Liver (tissue), 9 donors: ENCODE data around the gene LPAR3. TPM values are rescaled to one million over a fixed set of nuclear protein-coding genes. Genes with fewer than 3 reads are reported as not detected.

Experiments used
- DNase-seq: peaks from one replicate; pipeline ENCODE4 v3.0.0-alpha.2; 2017; ENCODE audit warnings: low spot score
- H3K27ac ChIP-seq, 2 donors: one replicate each; pipeline ENCODE4 v1.7.0; 2013; ENCODE audit warnings: inconsistent platforms in 2 of 2, low read length in 2 of 2, control low read depth in 1 of 2, low read depth in 1 of 2, mild to moderate bottlenecking in 1 of 2
- H3K27me3 ChIP-seq, 4 donors: one replicate each; pipeline versions ENCODE4 v1.6.1 to v1.7.0; 2013; ENCODE audit warnings: low read length in 3 of 4, inconsistent platforms in 1 of 4, mild to moderate bottlenecking in 1 of 4, moderate library complexity in 1 of 4; ENCODE audit not compliant: control insufficient read depth in 4 of 4, insufficient read depth in 4 of 4
- H3K36me3 ChIP-seq, 4 donors: one replicate each; pipeline versions ENCODE4 v1.6.1 to v1.7.0; 2013; ENCODE audit warnings: low read length in 3 of 4, mild to moderate bottlenecking in 3 of 4, low read depth in 1 of 4, moderate library complexity in 1 of 4; ENCODE audit not compliant: control insufficient read depth in 4 of 4, insufficient read depth in 3 of 4
- H3K4me1 ChIP-seq, 4 donors: one replicate each; pipeline versions ENCODE4 v1.6.1 to v1.7.0; 2013; ENCODE audit warnings: low read length in 3 of 4, mild to moderate bottlenecking in 3 of 4, moderate library complexity in 1 of 4; ENCODE audit not compliant: control insufficient read depth in 4 of 4, insufficient read depth in 4 of 4
- H3K4me3 ChIP-seq, 3 donors: one replicate each; pipeline versions ENCODE4 v1.6.1 to v1.7.0; 2013; ENCODE audit warnings: low read length in 3 of 3, control low read depth in 1 of 3, low read depth in 1 of 3, mild to moderate bottlenecking in 1 of 3
- H3K9ac ChIP-seq, 2 donors: one replicate each; pipeline ENCODE4 v1.7.0; 2013; ENCODE audit warnings: low read length in 2 of 2, mild to moderate bottlenecking in 2 of 2, moderate library complexity in 2 of 2, control low read depth in 1 of 2, low read depth in 1 of 2
- H3K9me3 ChIP-seq, 4 donors: one replicate each; pipeline versions ENCODE4 v1.6.1 to v1.7.0; 2013; ENCODE audit warnings: low read length in 3 of 4; ENCODE audit not compliant: control insufficient read depth in 4 of 4
- EGR1 ChIP-seq, 2 donors: IDR thresholded peaks; 2 replicates each; pipeline ENCODE4 v1.6.1; 2016 to 2018; ENCODE audit warnings: antibody characterized with exemption in 2 of 2, low read depth in 2 of 2
- FOXA1 ChIP-seq: IDR thresholded peaks from 2 replicates; pipeline ENCODE4 v1.6.1; 2016; ENCODE audit warnings: antibody characterized with exemption
- FOXA2 ChIP-seq: IDR thresholded peaks from 2 replicates; pipeline ENCODE4 v1.6.1; 2016; ENCODE audit warnings: antibody characterized with exemption
- GABPA ChIP-seq, 2 donors: IDR thresholded peaks in 1 of 2; conservative IDR thresholded peaks in 1 of 2; 2 replicates each; pipeline ENCODE4 v1.6.1; 2016; ENCODE audit warnings: antibody characterized with exemption in 2 of 2, mild to moderate bottlenecking in 1 of 2, moderate library complexity in 1 of 2
- HNF4G ChIP-seq: IDR thresholded peaks from 2 replicates; pipeline ENCODE4 v1.6.1; 2016; ENCODE audit warnings: antibody characterized with exemption
- JUND ChIP-seq, 2 donors: IDR thresholded peaks; 2 replicates each; pipeline ENCODE4 v1.6.1; 2016; ENCODE audit warnings: antibody characterized with exemption in 2 of 2
- NR2F2 ChIP-seq: IDR thresholded peaks from 2 replicates; pipeline ENCODE4 v1.6.1; 2016; ENCODE audit warnings: antibody characterized with exemption
- RAD21 ChIP-seq, 2 donors: IDR thresholded peaks; 2 replicates each; pipeline ENCODE4 v1.6.1; 2016; ENCODE audit warnings: antibody characterized with exemption in 2 of 2, mild to moderate bottlenecking in 2 of 2
- RXRA ChIP-seq, 2 donors: IDR thresholded peaks; 2 replicates each; pipeline ENCODE4 v1.6.1; 2017 to 2018; ENCODE audit warnings: antibody characterized with exemption in 2 of 2, mild to moderate bottlenecking in 1 of 2
- TAF1 ChIP-seq: conservative IDR thresholded peaks from 2 replicates; pipeline ENCODE4 v1.6.1; 2016; ENCODE audit warnings: antibody characterized with exemption, mild to moderate bottlenecking
- YY1 ChIP-seq: IDR thresholded peaks from 2 replicates; pipeline ENCODE4 v1.6.1; 2016; ENCODE audit warnings: antibody characterized with exemption, mild to moderate bottlenecking
- WGBS: extraction: QIAGEN DNeasy Blood & Tissue Kit; methylation state at CpG from one replicate; pipeline ENCODE4 v1.1.7; 2013; 5-methylcytosine and 5-hydroxymethylcytosine counted together
- polyA plus RNA-seq, 2 donors: library from polyadenylated mRNA; stranded (reverse) in 1 of 2; unstranded in 1 of 2; fragments of 200-250 nt in 1 of 2; fragments of >200 nt in 1 of 2; fragmentation: Nextera tagmentation in 1 of 2; extraction: Ambion mirVana in 1 of 2; gene quantifications; one replicate each; pipeline versions ENCODE4 v1.2.1 to v1.2.3, GENCODE V29; 2013 to 2015
- total RNA-seq, 2 donors: library from RNA; depleted of rRNA; stranded (reverse); fragments of >200 nt; gene quantifications; one replicate each; pipeline ENCODE4 v1.2.3, GENCODE V29; 2014
- TF ChIP-seq, protein P1 (sequence below): fragments of 150-350 bp; IDR thresholded peaks from 2 replicates; pipeline ENCODE4 v1.5.1; 2017; ENCODE audit warnings: improper control_type of control experiment, low read depth, low read length; ENCODE audit not compliant: missing input control
- TF ChIP-seq, protein P2 (sequence below): IDR thresholded peaks from 2 replicates; pipeline ENCODE4 v1.6.1; 2016; ENCODE audit warnings: antibody characterized with exemption
- TF ChIP-seq, protein P3 (sequence below): IDR thresholded peaks from 2 replicates; pipeline ENCODE4 v1.6.1; 2016; ENCODE audit warnings: antibody characterized with exemption
- TF ChIP-seq, protein P4 (sequence below): IDR thresholded peaks from 2 replicates; pipeline ENCODE4 v1.6.1; 2016; ENCODE audit warnings: antibody characterized with exemption
- TF ChIP-seq, protein P5 (sequence below): IDR thresholded peaks from 2 replicates; pipeline ENCODE4 v1.6.1; 2016; ENCODE audit warnings: antibody characterized with exemption, mild to moderate bottlenecking
- donor health status: healthy.
- donor health status: healthy.
- donor health status: healthy.
- donor health status: healthy.
- donor health status: healthy.

The LPAR3 gene
- total and polyA plus RNA-seq, 4 donors: 0.56 TPM; not detected in 3

DNA sequence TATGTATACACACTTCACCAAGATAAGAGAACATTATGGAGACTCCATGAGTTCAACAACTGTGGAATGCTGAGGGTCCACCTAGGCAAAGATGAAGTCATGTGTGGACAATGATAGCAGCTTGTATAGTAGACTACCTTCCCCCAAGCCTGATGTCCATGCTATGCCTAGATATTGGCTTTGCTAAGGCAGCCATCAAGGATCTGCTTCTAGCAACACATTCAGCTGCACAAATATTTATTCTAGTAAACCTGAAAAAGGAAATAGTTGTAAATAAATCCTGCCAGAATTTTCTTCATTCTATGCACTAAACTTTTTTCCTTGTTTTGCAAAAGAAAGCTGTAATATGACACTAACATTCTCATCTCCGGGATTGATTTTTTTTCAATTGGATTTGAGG lies 7.0 kb upstream of the LPAR3 start:
- H3K4me3 ChIP-seq: no peak overlapping the region
- TF ChIP-seq, protein P1, sequence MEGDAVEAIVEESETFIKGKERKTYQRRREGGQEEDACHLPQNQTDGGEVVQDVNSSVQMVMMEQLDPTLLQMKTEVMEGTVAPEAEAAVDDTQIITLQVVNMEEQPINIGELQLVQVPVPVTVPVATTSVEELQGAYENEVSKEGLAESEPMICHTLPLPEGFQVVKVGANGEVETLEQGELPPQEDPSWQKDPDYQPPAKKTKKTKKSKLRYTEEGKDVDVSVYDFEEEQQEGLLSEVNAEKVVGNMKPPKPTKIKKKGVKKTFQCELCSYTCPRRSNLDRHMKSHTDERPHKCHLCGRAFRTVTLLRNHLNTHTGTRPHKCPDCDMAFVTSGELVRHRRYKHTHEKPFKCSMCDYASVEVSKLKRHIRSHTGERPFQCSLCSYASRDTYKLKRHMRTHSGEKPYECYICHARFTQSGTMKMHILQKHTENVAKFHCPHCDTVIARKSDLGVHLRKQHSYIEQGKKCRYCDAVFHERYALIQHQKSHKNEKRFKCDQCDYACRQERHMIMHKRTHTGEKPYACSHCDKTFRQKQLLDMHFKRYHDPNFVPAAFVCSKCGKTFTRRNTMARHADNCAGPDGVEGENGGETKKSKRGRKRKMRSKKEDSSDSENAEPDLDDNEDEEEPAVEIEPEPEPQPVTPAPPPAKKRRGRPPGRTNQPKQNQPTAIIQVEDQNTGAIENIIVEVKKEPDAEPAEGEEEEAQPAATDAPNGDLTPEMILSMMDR: no peak
- TF ChIP-seq JUND (IDR thresholded peaks at IDR 0.05) (no peak), RXRA (IDR thresholded peaks at IDR 0.05) (no peak), RAD21 (IDR thresholded peaks at IDR 0.05) (no peak), TAF1 (no peak)
- TF ChIP-seq, protein P2, sequence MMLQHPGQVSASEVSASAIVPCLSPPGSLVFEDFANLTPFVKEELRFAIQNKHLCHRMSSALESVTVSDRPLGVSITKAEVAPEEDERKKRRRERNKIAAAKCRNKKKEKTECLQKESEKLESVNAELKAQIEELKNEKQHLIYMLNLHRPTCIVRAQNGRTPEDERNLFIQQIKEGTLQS: no peak
- TF ChIP-seq, protein P3, sequence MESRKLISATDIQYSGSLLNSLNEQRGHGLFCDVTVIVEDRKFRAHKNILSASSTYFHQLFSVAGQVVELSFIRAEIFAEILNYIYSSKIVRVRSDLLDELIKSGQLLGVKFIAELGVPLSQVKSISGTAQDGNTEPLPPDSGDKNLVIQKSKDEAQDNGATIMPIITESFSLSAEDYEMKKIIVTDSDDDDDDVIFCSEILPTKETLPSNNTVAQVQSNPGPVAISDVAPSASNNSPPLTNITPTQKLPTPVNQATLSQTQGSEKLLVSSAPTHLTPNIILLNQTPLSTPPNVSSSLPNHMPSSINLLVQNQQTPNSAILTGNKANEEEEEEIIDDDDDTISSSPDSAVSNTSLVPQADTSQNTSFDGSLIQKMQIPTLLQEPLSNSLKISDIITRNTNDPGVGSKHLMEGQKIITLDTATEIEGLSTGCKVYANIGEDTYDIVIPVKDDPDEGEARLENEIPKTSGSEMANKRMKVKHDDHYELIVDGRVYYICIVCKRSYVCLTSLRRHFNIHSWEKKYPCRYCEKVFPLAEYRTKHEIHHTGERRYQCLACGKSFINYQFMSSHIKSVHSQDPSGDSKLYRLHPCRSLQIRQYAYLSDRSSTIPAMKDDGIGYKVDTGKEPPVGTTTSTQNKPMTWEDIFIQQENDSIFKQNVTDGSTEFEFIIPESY: no peak
- WGBS: 71% methylated on average over 1 of the region's 1 CpG
- peaks cover 0 to 4% (median 2%) of the 10 kb centered on the region in 4 donors for H3K27me3 ChIP-seq
- no peak overlapping the region for H3K9ac ChIP-seq
- no peak overlapping the region for H3K27ac ChIP-seq
- H3K9me3 ChIP-seq: no peaks in the 10 kb centered on the region
- no peaks in the 10 kb centered on the region for H3K36me3 ChIP-seq
- H3K4me1 ChIP-seq: no peaks in the 10 kb centered on the region
- no peak for DNase-seq

DNA sequence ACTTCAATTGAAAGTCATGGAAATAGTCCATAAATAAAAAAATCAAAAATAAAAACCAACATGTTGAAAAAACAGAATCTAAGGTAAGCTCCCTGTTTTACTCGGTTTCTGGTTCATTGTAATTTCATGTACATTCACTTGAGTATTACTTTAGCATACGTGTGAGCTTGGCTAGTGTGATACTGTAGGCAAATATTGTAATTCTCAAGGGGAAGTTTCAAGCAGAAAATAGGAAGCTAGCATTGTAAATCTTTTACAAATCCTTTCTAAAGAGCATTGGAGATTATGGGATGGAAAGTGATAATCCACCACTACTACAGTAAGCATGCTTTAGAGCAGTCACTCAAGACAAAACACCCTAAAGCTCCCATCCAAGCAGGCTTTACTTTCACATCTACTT lies 3.3 kb upstream of the LPAR3 start:
- Histone ChIP-seq H3K9me3 (no peaks in the 10 kb centered on the region), H3K27ac (no peak overlapping the region), H3K36me3 (no peaks in the 10 kb centered on the region), H3K4me1 (peaks cover 4 to 10% (median 8%) of the 10 kb centered on the region in 4 donors), H3K4me3 (no peak overlapping the region), H3K9ac (no peak overlapping the region), H3K27me3 (peaks cover 0 to 12% (median 9%) of the 10 kb centered on the region in 4 donors)
- TF ChIP-seq EGR1 (IDR thresholded peaks at IDR 0.05; ENCODE audit: low read depth in 2 of 2) (no peak), RAD21 (IDR thresholded peaks at IDR 0.05) (no peak), RXRA (IDR thresholded peaks at IDR 0.05) (no peak), FOXA2 (no peak)
- TF ChIP-seq, protein P3: no peak
- no peak for DNase-seq
- 83% methylated on average over 2 of the region's 2 CpGs for WGBS

DNA sequence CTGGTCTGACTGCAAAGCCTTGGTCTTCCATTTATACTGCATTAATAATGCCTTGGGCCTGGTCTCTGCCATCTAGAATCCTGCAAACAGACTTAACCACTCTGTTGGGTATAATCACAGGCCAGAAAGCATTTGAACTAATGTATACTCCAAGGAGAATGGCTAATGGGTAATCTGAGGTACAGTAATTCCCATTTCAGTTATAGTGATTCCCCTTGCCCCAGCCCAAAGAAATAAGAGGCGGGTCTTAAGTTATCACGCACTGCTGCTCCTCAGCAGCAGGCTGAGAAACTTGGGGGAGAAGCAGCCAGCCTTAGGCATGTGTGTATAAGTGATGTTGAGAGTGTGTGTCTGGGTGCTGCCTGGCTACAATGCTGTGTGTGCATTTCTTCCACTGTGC lies 2.4 kb downstream of the LPAR3 start:
- H3K27me3 ChIP-seq: peaks cover 0 to 12% (median 7%) of the 10 kb centered on the region in 4 donors
- H3K9ac ChIP-seq: no peak overlapping the region
- no peak overlapping the region for H3K27ac ChIP-seq
- no peak for DNase-seq
- H3K36me3 ChIP-seq: no peaks in the 10 kb centered on the region
- H3K4me3 ChIP-seq: no peak overlapping the region
- H3K4me1 ChIP-seq: peaks cover 4 to 10% (median 9%) of the 10 kb centered on the region in 4 donors
- WGBS: 91% methylated on average over 2 of the region's 2 CpGs
- H3K9me3 ChIP-seq: no peaks in the 10 kb centered on the region
- no peak for TF ChIP-seq FOXA1
- no peak for TF ChIP-seq TAF1
- TF ChIP-seq, protein P4, sequence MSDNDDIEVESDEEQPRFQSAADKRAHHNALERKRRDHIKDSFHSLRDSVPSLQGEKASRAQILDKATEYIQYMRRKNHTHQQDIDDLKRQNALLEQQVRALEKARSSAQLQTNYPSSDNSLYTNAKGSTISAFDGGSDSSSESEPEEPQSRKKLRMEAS: no peak
- TF ChIP-seq, protein P3: no peak
- TF ChIP-seq JUND (IDR thresholded peaks at IDR 0.05): no peak
- no peak for TF ChIP-seq HNF4G
- TF ChIP-seq, protein P5, sequence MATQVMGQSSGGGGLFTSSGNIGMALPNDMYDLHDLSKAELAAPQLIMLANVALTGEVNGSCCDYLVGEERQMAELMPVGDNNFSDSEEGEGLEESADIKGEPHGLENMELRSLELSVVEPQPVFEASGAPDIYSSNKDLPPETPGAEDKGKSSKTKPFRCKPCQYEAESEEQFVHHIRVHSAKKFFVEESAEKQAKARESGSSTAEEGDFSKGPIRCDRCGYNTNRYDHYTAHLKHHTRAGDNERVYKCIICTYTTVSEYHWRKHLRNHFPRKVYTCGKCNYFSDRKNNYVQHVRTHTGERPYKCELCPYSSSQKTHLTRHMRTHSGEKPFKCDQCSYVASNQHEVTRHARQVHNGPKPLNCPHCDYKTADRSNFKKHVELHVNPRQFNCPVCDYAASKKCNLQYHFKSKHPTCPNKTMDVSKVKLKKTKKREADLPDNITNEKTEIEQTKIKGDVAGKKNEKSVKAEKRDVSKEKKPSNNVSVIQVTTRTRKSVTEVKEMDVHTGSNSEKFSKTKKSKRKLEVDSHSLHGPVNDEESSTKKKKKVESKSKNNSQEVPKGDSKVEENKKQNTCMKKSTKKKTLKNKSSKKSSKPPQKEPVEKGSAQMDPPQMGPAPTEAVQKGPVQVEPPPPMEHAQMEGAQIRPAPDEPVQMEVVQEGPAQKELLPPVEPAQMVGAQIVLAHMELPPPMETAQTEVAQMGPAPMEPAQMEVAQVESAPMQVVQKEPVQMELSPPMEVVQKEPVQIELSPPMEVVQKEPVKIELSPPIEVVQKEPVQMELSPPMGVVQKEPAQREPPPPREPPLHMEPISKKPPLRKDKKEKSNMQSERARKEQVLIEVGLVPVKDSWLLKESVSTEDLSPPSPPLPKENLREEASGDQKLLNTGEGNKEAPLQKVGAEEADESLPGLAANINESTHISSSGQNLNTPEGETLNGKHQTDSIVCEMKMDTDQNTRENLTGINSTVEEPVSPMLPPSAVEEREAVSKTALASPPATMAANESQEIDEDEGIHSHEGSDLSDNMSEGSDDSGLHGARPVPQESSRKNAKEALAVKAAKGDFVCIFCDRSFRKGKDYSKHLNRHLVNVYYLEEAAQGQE: no peak
- no peak for TF ChIP-seq RXRA (IDR thresholded peaks at IDR 0.05)
- TF ChIP-seq NR2F2: no peak
- TF ChIP-seq YY1: no peak
- TF ChIP-seq GABPA (IDR thresholded peaks at IDR 0.05 in 1 of 2, conservative IDR thresholded peaks at IDR 0.05 in 1 of 2): no peak
- no peak for TF ChIP-seq RAD21 (IDR thresholded peaks at IDR 0.05)
